SH-SY5Y (cell line): ENCODE data around the gene NAA80.

ENCODE experiments used
- GATA2 ChIP-seq: IDR thresholded peaks from 2 replicates; pipeline ENCODE4 v1.6.1; 2011; ENCODE audit warnings: mild to moderate bottlenecking, low read depth, low read length
- GATA3 ChIP-seq: IDR thresholded peaks from 2 replicates; pipeline ENCODE4 v1.6.1; 2011; ENCODE audit warnings: low read depth, mild to moderate bottlenecking, low read length, moderate library complexity

- TF ChIP-seq GATA3 (no peak), GATA2 (no peak)
Measured at GRCh38 chr3:50259432-50260026, 39.7 kb downstream of the NAA80 start.
